Hair follicular keratinocyte (primary cell): ENCODE data around the gene FGGY. TPM values are rescaled to one million over a fixed set of nuclear protein-coding genes. Genes with fewer than 3 reads are reported as not detected.

Experiments
- total RNA-seq: library from RNA; depleted of rRNA; stranded (reverse); fragments of >200 nt; gene quantifications from 2 replicates; pipeline ENCODE4 v1.2.3, GENCODE V29; 2015

FGGY gene
- total RNA-seq = 6.0 and 11.5 TPM in 2 replicates

GRCh38 chr1:59296358-59297256, at the start of gene FGGY:
TSS of gene FGGY (plus strand) at chr1:59297094. CDS start at chr1:59321550, 24,456 bp downstream.

